GM18498 (cell line): Measurements from ENCODE around the gene SPRR2D.
"Not testable (repeated sequence)": the region's sequence is repeated elsewhere in the genome, so short reads cannot be mapped to it uniquely, and the experiment has no call there.

Experiments used
- ATAC-seq: cut with Tn5 transposase; IDR thresholded peaks from one replicate; pipeline ENCODE4 v1.9.1; 2021; ENCODE audit warnings: mild to moderate bottlenecking, moderate library complexity; ENCODE audit not compliant: unreplicated experiment

SPRR2D gene

DNA sequence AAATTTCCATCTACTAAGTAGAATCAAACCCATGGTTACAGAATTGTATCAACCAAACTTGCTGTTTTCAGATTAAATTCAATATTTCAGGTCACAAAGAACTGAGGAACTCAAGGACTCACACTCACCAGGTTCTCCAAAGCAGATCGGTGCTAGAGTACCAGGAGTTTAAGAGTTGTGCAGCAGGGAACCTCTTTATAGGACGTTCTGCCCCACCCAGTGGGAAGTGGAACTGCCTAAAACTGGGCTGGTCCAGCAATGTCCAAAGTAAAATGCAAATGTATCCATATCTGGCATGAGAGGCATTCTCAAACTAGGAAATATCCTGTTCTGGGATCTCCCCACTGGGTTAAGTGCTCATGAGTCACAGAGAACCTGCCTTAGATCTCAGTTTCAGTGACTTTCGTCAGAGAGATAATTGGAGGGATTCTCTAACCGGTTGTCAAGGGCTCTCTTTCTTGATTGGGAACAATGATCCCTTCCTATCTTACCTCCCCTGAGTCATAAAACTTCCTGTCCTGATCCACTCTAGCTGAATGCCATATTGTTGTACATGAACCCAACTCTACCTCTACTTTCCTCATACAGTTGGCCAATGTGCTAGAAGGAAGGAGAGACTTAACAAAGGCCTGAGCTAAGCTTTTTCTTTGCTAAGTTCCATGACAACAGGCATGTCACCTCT is at the start of gene SPRR2D:
TSS of gene SPRR2D (minus strand) at position 171 of the 682 bp plus-strand sequence. CDS start 774 bp downstream, outside the sequence.
- no peak for ATAC-seq

DNA sequence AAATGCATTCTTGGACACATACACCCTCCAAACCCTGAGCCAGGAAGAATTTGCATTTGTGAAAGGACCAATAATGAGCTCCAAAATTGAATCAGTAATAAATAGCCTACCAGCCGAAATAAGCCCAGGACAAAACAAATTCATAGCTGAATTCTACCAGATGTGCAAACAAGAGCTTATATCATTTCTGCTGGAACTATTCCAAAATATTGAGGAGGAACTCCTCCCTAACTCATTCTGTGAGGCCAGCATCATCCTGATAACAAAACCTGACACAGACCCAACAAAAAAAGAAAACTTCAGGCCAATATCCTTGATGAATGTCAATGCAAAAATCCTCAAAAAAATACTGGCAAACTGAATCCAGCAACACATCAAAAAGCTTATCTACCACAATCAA is 46.7 kb upstream of the SPRR2D start:
- no peak for ATAC-seq

DNA sequence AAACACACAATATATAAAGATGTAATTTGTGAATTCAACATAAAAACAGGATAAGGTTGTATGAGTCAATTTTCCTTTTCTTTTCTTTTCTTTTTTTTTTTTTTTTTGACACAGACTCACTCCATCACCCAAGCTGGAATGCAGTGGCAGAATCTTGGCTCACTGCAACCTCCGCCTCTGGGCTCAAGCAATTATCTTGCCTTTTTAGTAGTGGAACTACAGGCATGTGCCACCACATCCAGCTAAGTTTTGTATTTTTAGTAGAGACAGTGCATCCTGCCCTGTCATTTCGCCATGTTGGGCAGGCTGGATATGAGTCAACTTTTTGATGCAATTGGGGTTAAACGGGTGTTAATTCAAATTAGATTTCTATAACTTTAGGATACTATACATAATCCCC is 40.8 kb upstream of the SPRR2D start:
- no peak for ATAC-seq

DNA sequence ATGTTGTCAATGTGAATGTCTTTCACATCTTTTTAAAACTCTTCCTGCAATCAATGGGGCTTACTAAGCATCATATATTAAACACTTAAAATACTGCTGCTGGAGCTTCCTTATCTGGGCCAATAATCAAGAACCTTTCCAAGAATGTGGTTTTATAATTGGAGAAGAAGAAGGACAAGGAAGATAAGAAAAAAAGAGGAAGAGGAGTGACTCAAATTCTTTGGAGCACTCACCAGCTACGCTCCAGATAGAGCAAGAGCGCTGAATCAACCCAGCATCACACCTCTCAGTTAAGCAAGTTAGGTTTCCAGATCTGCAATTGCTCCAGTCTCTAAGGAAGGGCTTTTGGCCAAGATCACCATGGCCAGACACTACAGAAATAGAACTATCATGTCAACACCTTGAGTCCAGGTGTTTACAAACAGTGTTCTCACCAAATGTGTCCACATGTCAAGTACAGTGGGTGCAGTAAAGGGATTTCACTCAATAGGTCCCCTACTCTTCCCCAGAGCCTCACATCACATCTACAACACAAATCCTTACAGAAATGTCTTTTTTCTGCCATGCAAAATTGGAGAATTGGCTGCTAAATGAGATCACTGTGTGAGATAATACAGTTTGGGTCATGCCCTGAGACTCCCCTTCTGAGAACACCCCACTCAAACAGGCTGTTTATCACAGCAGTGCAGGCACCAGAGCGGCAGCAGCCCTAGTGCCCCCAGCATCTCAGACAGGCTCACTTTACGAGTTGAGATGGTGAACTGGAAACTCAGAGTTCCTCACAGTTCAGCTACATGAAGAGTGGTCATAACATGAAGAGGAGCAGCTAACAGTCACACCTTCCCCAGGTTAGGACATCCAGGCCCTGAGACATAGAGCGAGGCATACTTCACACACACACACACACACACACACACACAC is 32.1 kb upstream of the SPRR2D start:
- no peak for ATAC-seq

DNA sequence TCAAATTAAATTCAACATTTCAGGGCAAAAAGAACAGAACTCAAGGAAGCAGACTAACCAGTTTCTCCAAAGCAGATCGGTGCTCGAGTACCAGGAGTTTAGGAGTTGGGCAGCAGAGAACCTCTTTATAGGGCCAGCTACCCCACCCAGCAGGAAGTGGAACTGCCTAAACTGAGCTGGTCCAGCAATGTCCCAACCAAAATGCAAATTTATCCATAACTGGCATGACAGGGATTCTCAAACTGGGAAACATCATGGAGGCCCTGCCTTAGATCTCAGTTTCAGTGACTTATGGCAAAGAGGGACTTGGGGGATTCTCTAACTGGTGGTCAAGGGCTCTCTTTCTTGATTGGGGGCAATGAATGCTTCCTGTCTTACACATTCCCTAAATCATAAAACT is 30.6 kb upstream of the SPRR2D start, which contains the start of gene SPRR2B:
TSS of gene SPRR2B (minus strand) at position 101 of the 400 bp plus-strand sequence. CDS start 772 bp downstream, outside the sequence.
- no peak for ATAC-seq

DNA sequence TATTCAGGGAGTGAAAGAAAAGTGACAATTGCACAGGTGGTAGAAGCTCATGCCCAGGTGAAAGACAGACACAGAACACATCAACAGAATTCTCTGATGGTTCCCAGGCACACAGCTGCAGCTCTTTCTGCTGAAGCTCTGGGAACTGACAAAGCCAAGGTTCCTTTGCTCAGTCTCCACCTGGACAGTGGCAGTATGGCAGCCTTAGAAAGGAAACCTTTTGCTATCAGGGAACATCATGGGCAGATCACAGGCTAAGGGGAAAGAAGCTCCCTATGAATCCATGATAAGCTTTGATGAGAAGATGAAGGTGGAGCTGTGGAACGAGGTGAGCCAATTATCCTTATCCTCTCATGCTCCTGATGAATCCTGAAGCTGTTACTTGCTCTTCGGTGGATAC is 29.3 kb upstream of the SPRR2D start:
- no peak for ATAC-seq

DNA sequence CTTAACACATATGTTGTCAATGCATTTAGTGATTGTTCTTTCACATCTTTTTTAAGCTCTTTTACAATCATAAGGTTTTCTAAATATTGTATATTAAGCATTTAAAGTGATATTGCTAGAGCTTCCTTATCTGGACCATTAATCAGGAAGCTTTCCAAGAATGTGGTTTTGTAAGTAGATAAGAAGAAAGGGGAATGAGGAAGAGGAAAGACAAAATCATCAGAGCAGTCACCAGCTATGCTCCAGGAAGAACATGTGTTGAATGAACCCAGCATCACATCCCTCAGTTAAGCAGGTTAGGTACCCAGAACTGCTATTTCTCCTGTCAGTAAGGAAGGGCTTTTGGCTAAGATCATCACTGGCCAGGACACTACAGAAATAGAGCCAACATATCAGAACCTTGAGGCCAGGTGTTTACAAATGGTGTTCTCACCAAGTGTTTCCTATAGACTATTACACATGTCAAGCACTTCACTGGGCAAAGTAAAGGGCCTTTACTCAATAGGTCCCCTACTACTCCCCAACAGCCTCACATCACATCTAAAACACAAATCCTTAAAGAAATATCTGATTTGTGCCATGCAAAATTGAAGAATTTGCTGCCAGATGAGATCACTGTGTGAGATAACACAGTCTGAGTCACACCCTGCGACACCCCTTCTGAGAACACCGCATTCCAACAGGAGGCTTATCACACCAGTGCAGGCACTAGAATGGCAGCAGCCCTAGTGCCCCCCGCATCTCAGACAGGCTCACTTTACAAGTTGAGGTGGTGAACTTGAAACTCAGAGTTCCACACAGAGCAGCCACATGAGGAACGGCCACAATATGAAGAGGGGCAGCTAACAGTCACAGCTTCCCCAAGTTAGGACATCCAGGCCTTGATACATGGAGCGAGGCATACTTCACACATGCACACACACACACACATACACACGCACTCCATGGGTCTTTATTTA is 18.2 kb upstream of the SPRR2D start:
- no peak for ATAC-seq

DNA sequence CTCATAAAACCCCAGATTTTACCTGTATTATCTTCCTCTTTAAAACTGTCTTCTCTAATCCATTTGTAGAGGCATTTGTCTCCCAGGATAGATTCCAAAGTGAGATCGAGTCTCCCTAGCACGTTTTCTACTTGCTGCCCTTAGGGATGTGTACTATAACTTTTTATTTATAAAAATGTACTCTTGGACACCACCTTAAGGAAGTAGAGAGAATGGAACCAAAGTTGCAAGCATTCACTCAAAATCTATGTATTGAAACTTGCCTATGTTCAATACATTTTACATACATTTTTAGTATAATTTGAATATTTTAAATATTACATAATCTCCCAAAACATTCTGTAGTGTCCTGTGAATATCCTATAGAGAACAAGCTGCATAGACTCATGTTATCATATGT is 17.2 kb upstream of the SPRR2D start:
- no peak for ATAC-seq

DNA sequence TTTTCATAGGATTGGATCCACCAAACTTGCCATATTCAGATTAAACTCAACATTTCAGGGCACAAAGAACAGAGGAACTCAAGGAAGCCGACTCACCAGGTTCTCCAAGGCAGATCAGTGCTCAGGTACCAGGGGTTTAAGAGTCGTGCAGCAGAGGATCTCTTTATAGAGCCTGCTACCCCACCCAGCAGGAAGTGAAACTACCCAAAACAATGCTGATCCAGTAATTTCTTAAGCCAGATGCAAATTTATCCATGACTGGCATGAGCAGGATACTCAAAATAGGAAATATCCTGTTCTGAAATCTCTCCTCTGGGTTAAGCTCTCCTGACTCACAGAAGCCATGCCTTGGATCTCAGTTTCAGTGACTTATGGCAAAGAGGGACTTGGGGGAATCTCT is 16.5 kb upstream of the SPRR2D start, which contains the start of gene SPRR2A:
TSS of gene SPRR2A (minus strand) at position 138 of the 400 bp plus-strand sequence. CDS start 777 bp downstream, outside the sequence.
- ATAC-seq, result no peak

DNA sequence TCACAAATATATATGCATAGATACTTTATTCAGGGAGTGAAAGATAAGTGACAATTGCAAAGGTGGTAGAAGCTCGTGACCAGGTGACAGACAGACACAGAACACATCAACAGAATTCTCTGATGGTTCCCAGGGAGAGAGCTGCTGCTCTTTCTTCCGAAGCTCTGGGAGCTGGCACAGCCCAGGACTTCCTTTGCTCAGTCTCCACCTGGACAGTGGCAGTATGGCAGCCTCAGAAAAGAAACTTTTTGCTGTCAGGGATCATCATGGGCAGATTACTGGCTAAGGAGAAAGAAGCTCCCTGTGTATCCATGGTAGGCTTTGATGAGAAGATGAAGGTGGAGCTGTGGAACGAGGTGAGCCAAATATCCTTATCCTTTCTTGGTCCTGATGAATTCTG is 15.2 kb upstream of the SPRR2D start:
- ATAC-seq, result not testable (repeated sequence)

DNA sequence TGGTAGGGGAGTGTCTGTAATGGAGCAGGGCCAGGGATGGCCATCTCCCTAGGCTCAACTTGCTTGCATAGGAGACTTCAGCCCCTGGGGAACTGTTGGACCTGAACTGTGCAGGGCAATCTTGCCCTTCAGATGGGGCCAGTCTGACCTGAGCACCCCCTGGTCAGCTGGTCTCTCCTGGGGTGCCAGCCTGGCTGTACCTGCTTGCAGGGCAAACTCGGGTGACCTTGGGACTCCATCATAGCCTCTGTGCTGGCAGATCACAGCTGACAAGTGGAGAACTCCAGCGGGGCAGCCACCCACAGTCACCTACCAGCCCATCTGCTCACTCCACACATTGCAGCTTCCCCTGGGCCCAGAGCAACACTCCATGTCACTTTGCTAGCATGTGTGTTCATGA is 8.3 kb upstream of the SPRR2D start:
- no peak for ATAC-seq

DNA sequence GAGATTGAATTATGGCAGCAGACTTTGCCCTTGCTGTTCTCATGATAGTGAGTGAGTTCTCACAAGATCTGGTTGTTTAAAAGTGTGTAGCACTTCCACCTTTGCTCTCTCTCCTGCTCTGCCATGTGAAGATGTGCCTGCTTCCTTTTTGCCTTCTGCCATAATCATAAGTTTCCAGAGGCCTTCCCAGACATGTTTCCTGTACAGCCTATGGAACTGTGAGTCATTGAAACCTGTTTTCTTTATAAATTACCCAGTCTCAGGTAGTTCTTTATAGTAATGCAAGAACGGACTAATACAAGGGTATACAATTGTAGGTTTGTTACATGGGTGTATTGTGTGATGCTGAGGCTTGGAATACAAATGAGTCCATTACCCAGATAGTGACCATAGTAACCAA is 5.7 kb downstream of the SPRR2D start:
- no peak for ATAC-seq

DNA sequence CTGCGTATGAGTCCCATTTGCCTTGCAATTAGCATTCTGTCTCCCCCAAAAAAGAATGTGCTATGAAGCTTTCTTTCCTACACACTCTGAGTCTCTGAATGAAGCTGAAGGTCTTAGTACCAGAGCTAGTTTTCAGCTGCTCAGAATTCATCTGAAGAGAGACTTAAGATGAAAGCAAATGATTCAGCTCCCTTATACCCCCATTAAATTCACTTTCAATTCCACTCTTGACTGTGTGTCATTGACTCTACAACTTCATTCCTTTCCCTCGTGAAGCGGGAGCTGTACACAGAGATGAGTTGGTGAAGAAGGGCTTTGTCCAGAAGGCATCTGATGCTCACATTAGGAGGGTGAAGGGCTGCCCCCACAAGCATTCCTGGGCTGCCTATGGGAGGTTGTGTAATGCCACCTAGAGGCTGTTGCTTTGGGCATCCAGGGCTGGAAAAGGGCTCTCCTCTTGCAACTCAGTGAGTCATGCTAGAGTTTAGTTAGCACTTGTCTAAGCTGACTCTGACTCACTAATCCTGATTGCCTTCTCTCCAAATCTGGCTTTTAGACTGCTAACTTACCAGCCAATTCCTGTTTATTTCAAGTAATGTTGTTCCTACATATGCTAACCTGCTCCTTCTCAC is 8.1 kb downstream of the SPRR2D start:
- ATAC-seq, result no peak

DNA sequence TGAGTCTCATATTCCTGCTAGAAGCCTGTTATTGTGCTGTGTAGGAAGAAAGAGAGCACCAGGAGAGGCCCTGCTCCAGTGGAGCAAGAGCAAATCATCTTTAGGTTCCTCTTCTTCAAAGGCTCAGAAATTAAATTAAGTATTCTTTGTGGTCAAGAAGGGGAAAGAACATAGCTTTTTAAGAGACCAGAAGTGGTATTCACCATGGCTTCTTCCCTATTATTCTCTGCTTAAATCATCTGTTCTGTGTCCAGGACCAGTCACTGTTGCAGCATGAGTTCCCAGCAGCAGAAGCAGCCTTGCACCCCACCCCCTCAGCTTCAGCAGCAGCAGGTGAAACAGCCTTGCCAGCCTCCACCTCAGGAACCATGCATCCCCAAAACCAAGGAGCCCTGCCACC is 8.8 kb downstream of the SPRR2D start:
- no peak for ATAC-seq

DNA sequence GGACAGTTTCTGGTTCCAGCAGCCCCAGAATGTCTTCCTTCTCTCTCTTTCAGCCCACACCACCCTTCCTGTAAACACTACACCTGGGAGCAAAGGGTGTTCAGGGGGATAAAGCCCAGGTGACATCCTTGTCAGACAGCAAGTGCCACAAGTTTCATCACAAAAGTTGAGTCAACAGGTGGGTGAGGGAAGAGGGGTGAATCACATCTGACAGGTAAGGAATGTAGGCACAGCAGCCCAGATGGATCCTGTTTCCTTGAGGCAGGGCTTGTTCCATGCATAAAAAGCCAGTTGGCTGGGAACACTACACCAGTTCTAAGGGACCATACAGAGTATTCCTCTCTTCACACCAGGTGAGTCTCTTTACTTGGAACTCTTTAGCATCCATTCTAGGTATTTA is 10.0 kb downstream of the SPRR2D start, which contains the start of gene SPRR1B:
TSS of gene SPRR1B (plus strand) at position 309 of the 400 bp plus-strand sequence. CDS start 1,143 bp downstream, outside the sequence.
- ATAC-seq, result no peak

DNA sequence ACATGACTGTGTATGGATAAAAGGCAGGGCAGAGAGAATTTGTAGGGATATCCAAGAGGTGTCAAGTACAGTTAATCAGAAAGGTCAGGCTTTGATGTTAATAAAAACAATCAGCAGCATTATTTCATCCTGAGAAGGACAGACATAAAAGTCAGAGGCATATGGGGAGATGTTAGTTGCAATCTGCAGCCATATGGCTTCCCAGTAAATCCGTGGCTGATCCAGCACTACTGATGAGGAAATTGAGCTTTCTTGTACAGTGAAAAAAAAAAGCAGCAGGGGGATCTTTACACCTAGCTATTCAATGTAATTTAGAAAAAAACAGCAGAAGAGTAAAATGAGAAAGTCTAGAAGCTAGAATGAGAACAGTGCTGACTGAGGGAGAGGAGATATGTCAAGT is 12.2 kb downstream of the SPRR2D start:
- ATAC-seq, result no peak

DNA sequence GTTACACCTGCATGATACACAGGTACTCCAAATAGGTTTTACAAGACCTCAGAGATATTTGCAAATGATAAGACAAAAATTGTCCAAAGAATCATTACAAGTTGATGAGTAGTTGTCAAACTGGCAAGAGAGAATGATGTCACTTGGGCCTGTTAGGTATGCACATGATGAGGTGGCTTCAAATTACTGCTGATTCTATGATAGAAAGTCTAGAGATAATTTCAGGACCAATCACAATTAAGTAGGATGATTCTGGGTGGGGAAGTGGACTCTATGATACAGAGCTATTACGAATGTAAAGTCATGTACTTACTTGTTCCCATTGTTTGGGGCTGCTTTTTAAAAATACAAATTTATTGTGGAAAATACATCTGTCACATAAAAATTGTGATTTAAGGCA is 15.1 kb downstream of the SPRR2D start:
- ATAC-seq, result no peak

DNA sequence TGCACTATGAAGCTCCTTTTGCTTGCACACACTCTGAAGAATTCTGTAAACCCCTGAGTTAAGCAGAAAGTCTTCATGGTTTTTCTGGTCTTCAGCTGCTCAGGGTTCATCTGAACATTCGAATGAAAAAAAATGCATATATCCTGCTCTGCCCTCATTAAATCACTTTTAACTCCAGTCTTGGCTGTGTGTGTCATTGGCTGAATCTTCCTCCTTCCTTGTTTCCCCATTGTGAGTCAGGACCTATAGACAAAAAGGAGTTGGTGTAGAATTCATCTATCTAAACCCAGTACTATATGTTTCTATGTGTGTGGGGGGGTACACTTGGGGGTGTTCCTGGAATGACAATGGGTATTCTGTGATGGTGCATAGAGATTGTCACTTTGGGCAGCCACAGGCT is 16.5 kb downstream of the SPRR2D start:
- no peak for ATAC-seq

DNA sequence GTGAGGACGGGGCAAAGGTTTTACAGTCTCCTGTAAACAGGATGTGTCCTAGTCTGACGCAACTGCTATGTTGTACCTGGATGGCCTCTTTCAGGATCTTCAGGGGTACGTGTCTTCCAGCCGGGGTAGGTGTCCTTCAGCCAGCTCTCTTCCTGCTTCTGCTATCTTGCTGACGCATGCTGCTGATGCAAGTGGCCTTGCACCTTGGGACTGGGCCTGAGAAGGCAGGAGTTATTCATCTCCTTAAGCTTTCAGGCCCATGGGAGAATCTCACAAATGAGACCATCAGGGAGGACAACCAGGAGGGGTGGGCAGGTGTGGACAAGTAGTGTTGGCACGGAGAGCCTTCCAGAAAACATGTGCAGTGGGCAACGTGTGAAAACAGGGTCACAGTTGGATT is 17.8 kb downstream of the SPRR2D start:
- no peak for ATAC-seq

DNA sequence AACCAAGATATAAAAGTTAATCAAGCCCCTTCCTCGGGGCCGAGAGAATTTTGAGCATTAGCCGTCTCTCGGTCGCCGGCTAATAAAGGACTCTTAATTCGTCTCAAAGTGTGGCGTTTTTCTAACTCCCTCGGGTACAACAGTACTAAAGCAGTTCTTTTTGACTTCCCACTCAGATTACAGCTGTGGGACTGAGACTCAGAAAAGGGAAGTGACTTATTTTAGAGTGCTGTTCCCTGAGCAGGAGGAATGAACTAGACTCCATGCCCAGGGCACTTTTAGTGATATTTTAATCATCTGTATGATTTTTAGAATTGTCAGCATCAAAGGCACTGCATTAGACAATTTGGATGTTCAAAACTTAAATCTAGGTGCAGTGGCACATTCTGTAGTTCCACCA is 18.6 kb downstream of the SPRR2D start:
- ATAC-seq, result not testable (repeated sequence)
